Measurements from ENCODE around the gene RABEP1.
A peak's percentile ranks its signal among the peaks of the same experiment; 100 is the strongest.

The RABEP1 gene

GRCh38 chr17:5272322-5272721 is 9.8 kb upstream of the RABEP1 start:
- no peak for DNase-seq (ENCODE audit: low spot score)

GRCh38 chr17:5282642-5283217 is 646 bp downstream of the RABEP1 start:
- peak; percentile 42 for DNase-seq (ENCODE audit: low spot score)

GRCh38 chr17:5283571-5284315 is 1.7 kb downstream of the RABEP1 start:
- DNase-seq (ENCODE audit: low spot score), result peak; percentile 4

- no peak for DNase-seq (ENCODE audit: low spot score)
Measured at GRCh38 chr17:5284681-5285080, 2.6 kb downstream of the RABEP1 start.

- DNase-seq (ENCODE audit: low spot score), result no peak
Measured at GRCh38 chr17:5286846-5287245, 4.8 kb downstream of the RABEP1 start.

GRCh38 chr17:5291683-5292350 is 9.7 kb downstream of the RABEP1 start:
- no peak for DNase-seq (ENCODE audit: low spot score)

GRCh38 chr17:5297245-5297644 is 15.2 kb downstream of the RABEP1 start:
- no peak for DNase-seq (ENCODE audit: low spot score)

GRCh38 chr17:5299383-5299782 is 17.3 kb downstream of the RABEP1 start:
- DNase-seq (ENCODE audit: low spot score), result no peak

GRCh38 chr17:5304636-5305035 is 22.6 kb downstream of the RABEP1 start:
- no peak for DNase-seq (ENCODE audit: low spot score)

GRCh38 chr17:5309851-5310250 is 27.8 kb downstream of the RABEP1 start:
- DNase-seq (ENCODE audit: low spot score), result no peak

- no peak for DNase-seq (ENCODE audit: low spot score)
Measured at GRCh38 chr17:5325851-5326250, 43.8 kb downstream of the RABEP1 start.

GRCh38 chr17:5329784-5330557 is 47.9 kb downstream of the RABEP1 start:
- DNase-seq (ENCODE audit: low spot score), result no peak

- no peak for DNase-seq (ENCODE audit: low spot score)
Measured at GRCh38 chr17:5330981-5331380, 48.9 kb downstream of the RABEP1 start.

- DNase-seq (ENCODE audit: low spot score), result no peak
Measured at GRCh38 chr17:5331506-5331905, 49.4 kb downstream of the RABEP1 start.

GRCh38 chr17:5344914-5345313 is 62.8 kb downstream of the RABEP1 start:
- no peak for DNase-seq (ENCODE audit: low spot score)

- no peak for DNase-seq (ENCODE audit: low spot score)
Measured at GRCh38 chr17:5352681-5353289, 70.7 kb downstream of the RABEP1 start.

- no peak for DNase-seq (ENCODE audit: low spot score)
Measured at GRCh38 chr17:5354310-5354709, 72.2 kb downstream of the RABEP1 start.

- no peak for DNase-seq (ENCODE audit: low spot score)
Measured at GRCh38 chr17:5354886-5355415, 72.9 kb downstream of the RABEP1 start.

GRCh38 chr17:5355421-5356129 is 73.5 kb downstream of the RABEP1 start:
- DNase-seq (ENCODE audit: low spot score), result no peak

GRCh38 chr17:5361426-5361825 is 79.3 kb downstream of the RABEP1 start:
- no peak for DNase-seq (ENCODE audit: low spot score)

- DNase-seq (ENCODE audit: low spot score), result no peak
Measured at GRCh38 chr17:5362162-5362811, 80.2 kb downstream of the RABEP1 start.

Measured in Ammon's horn (tissue), 1 donor.